H1 (cell line): ENCODE results near the gene ZGRF1. TPM values are rescaled to one million over a fixed set of nuclear protein-coding genes. Genes with fewer than 3 reads are reported as not detected.

Source experiments
- CHD7 ChIP-seq: fragments of 300-600 bp; sonication (generic); IDR thresholded peaks from 2 replicates; pipeline ENCODE4 v1.7.1; 2012; ENCODE audit warnings: low read length, moderate library complexity, mild to moderate bottlenecking, inconsistent platforms; ENCODE audit not compliant: insufficient replicate concordance
- EP300 ChIP-seq, 2 experiments: IDR thresholded peaks; 1 replicate in 1 of 2; 2 replicates in 1 of 2; pipeline ENCODE4 v1.6.1; 2011 to 2012; ENCODE audit warnings: low read depth in 2 of 2, low read length in 2 of 2, mild to moderate bottlenecking in 2 of 2, borderline replicate concordance in 1 of 2, inconsistent platforms in 1 of 2, moderate library complexity in 1 of 2
- SAP30 ChIP-seq: fragments of 300-600 bp; sonication (generic); IDR thresholded peaks from 2 replicates; pipeline ENCODE4 v1.7.1; 2012; ENCODE audit warnings: low read length, moderate library complexity, mild to moderate bottlenecking, inconsistent platforms; ENCODE audit not compliant: insufficient read depth, insufficient replicate concordance
- SP1 ChIP-seq: IDR thresholded peaks from 2 replicates; pipeline ENCODE4 v1.6.1; 2011; ENCODE audit warnings: low read depth, low read length
- ZNF274 ChIP-seq: IDR thresholded peaks from 2 replicates; pipeline ENCODE4 v1.7.0; 2012; ENCODE audit warnings: low read length, borderline replicate concordance; ENCODE audit errors: extremely low read depth
- polyA plus RNA-seq, 7 experiments: library from polyadenylated mRNA; depleted of rRNA in 3 of 7; stranded (reverse) in 5 of 7; unstranded in 2 of 7; fragments of >200 nt in 5 of 7; fragments of 200-250 nt in 2 of 7; gene quantifications; 1 replicate in 5 of 7; 2 replicates in 1 of 7; 4 replicates in 1 of 7; pipeline versions ENCODE4 v1.2.1 to v1.2.3, GENCODE V29; 2011 to 2013; ENCODE audit warnings: missing spikeins in 2 of 7, mixed read lengths in 2 of 7
- total RNA-seq: library from RNA; stranded (reverse); fragmentation: NEBNext Ultra II Directional; extraction: Animal tissue kit (Norgen Biotek cat#: 25700); gene quantifications from 2 replicates; pipeline ENCODE4 v1.2.1, GENCODE V29; 2021
- TF ChIP-seq, protein P1 (sequence below): IDR thresholded peaks from 2 replicates; pipeline ENCODE4 v1.6.1; 2012; ENCODE audit warnings: inconsistent platforms

The ZGRF1 gene
- total and polyA plus RNA-seq, 2 of the 8 experiments (the other 6 are each of a cell fraction or from before 2014, with no cell fraction given), result 12.0 to 44.6 TPM

- TF ChIP-seq CHD7 (peak; percentile 97), SAP30 (no peak), SP1 (no peak), EP300 (IDR thresholded peaks at IDR 0.05; ENCODE audit: borderline replicate concordance in 1 of 2, low read depth in 2 of 2, low read length in 2 of 2) (no peak), ZNF274 (no peak)
- TF ChIP-seq, protein P1, sequence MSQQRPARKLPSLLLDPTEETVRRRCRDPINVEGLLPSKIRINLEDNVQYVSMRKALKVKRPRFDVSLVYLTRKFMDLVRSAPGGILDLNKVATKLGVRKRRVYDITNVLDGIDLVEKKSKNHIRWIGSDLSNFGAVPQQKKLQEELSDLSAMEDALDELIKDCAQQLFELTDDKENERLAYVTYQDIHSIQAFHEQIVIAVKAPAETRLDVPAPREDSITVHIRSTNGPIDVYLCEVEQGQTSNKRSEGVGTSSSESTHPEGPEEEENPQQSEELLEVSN, result no peak
Observed at GRCh38 chr4:112646632-112647537, 10.2 kb upstream of the ZGRF1 start (continued).
